CD14-positive monocyte (primary cell): ENCODE results near the gene TMEM184C. TPM values are rescaled to one million over a fixed set of nuclear protein-coding genes. Genes with fewer than 3 reads are reported as not detected.

ENCODE experiments used
- DNase-seq, 3 donors: peaks; one replicate each; pipeline ENCODE4 v3.0.0-alpha.2; 2011 to 2022
- H2AFZ ChIP-seq: 2 replicates; pipeline ENCODE4 v1.6.0; 2012; ENCODE audit warnings: mild to moderate bottlenecking, low read depth, low read length, inconsistent platforms; ENCODE audit not compliant: insufficient read depth, poor library complexity, severe bottlenecking
- H3K27ac ChIP-seq, 2 donors: 1 replicate in 1 of 2; 2 replicates in 1 of 2; pipeline ENCODE4 v1.5.1; 2012 to 2013; ENCODE audit warnings: low read length in 2 of 2, control low read depth in 1 of 2, inconsistent platforms in 1 of 2, low read depth in 1 of 2, mild to moderate bottlenecking in 1 of 2
- H3K27me3 ChIP-seq, 2 donors: one replicate each; pipeline versions ENCODE4 v1.6.0 to v1.6.1; 2011 to 2013; ENCODE audit warnings: low read length in 2 of 2; ENCODE audit not compliant: control insufficient read depth in 2 of 2, insufficient read depth in 2 of 2
- H3K36me3 ChIP-seq, 2 donors: replicated peaks in 1 of 2; 1 replicate in 1 of 2; 2 replicates in 1 of 2; pipeline versions ENCODE4 v1.5.1 to v1.6.1; 2012 to 2013; ENCODE audit warnings: low read length in 2 of 2, control low read depth in 1 of 2, inconsistent platforms in 1 of 2, mild to moderate bottlenecking in 1 of 2; ENCODE audit not compliant: insufficient read depth in 2 of 2, control insufficient read depth in 1 of 2
- H3K4me1 ChIP-seq, 2 donors: 1 replicate in 1 of 2; 2 replicates in 1 of 2; pipeline versions ENCODE4 v1.5.1 to v1.6.1; 2012 to 2013; ENCODE audit warnings: low read length in 2 of 2, control low read depth in 1 of 2, inconsistent platforms in 1 of 2, mild to moderate bottlenecking in 1 of 2, moderate library complexity in 1 of 2; ENCODE audit not compliant: insufficient read depth in 2 of 2, control insufficient read depth in 1 of 2
- H3K4me2 ChIP-seq: replicated peaks from 2 replicates; pipeline ENCODE3; 2012; ENCODE audit warnings: low read length, moderate library complexity, mild to moderate bottlenecking; ENCODE audit not compliant: poor library complexity, severe bottlenecking; ENCODE audit errors: extremely low read depth
- H3K4me3 ChIP-seq, 3 experiments: fragments of 200-600 bp in 1 of 3; sonication (generic) in 1 of 3; replicated peaks in 1 of 3; 1 replicate in 2 of 3; 2 replicates in 1 of 3; pipeline ENCODE4 v1.5.1; 2011 to 2013; ENCODE audit warnings: low read length in 3 of 3, mild to moderate bottlenecking in 3 of 3, control low read depth in 2 of 3, low read depth in 2 of 3, inconsistent platforms in 1 of 3, moderate library complexity in 1 of 3
- H3K79me2 ChIP-seq: 2 replicates; pipeline ENCODE4 v1.6.0; 2012; ENCODE audit warnings: mild to moderate bottlenecking, control low read depth, inconsistent platforms, low read length, moderate library complexity; ENCODE audit not compliant: insufficient read depth
- H3K9ac ChIP-seq: 2 replicates; pipeline ENCODE4 v1.6.0; 2017; ENCODE audit warnings: low read length, mild to moderate bottlenecking; ENCODE audit not compliant: insufficient read depth, poor library complexity, severe bottlenecking
- H3K9me3 ChIP-seq, 2 donors: replicated peaks in 1 of 2; 1 replicate in 1 of 2; 2 replicates in 1 of 2; pipeline versions ENCODE4 v1.5.1 to v1.6.1; 2012 to 2013; ENCODE audit warnings: low read length in 2 of 2, control low read depth in 1 of 2; ENCODE audit not compliant: control insufficient read depth in 1 of 2, insufficient read depth in 1 of 2
- H4K20me1 ChIP-seq: 2 replicates; pipeline ENCODE4 v1.6.0; 2012; ENCODE audit warnings: mild to moderate bottlenecking, low read length, control low read depth, moderate library complexity; ENCODE audit not compliant: insufficient read depth
- H3K27ac Mint-ChIP-seq, 7 donors: one replicate each; pipeline ENCODE4 v1.8.0; 2020; ENCODE audit warnings: mild to moderate bottlenecking in 7 of 7, mixed read lengths in 7 of 7, moderate library complexity in 6 of 7, inconsistent platforms in 2 of 7
- H3K27me3 Mint-ChIP-seq, 3 donors: one replicate each; pipeline ENCODE4 v1.8.0; 2021 to 2022; ENCODE audit warnings: low read depth in 3 of 3, mild to moderate bottlenecking in 3 of 3, mixed read lengths in 3 of 3, moderate library complexity in 3 of 3, inconsistent platforms in 1 of 3
- H3K36me3 Mint-ChIP-seq, 2 donors: one replicate each; pipeline ENCODE4 v1.8.0; 2020; ENCODE audit warnings: mixed read lengths in 2 of 2, inconsistent platforms in 1 of 2, mild to moderate bottlenecking in 1 of 2
- H3K4me1 Mint-ChIP-seq: one replicate; pipeline ENCODE4 v1.8.0; 2020; ENCODE audit warnings: mild to moderate bottlenecking, mixed read lengths
- H3K4me3 Mint-ChIP-seq, 2 donors: one replicate each; pipeline ENCODE4 v1.8.0; 2020; ENCODE audit warnings: mild to moderate bottlenecking in 2 of 2, mixed read lengths in 2 of 2, moderate library complexity in 1 of 2
- H3K9me3 Mint-ChIP-seq, 7 donors: one replicate each; pipeline ENCODE4 v1.8.0; 2020 to 2022; ENCODE audit warnings: mixed read lengths in 7 of 7, mild to moderate bottlenecking in 6 of 7, moderate library complexity in 6 of 7, inconsistent platforms in 2 of 7
- CTCF ChIP-seq: fragments of 200-600 bp; IDR thresholded peaks from one replicate; pipeline ENCODE4 v1.8.0; 2022; ENCODE audit warnings: antibody characterized with exemption, mild to moderate bottlenecking
- whole genome bisulfite sequencing: methylation state at CpG from one replicate; pipeline ENCODE4 v1.1.5; 2013; ENCODE audit warnings: missing lambda C conversion rate; ENCODE audit not compliant: insufficient coverage; 5-methylcytosine and 5-hydroxymethylcytosine counted together
- intact Hi-C, 2 donors: fragments of 100-400 bp; cut with micrococcal nuclease; formaldehyde crosslinking; loops; one replicate each; pipeline versions ENCODE4 v1.15.0 to v1.15.1; 2023
- polyA plus RNA-seq, 3 donors: library from polyadenylated mRNA; depleted of rRNA in 1 of 3; unstranded in 2 of 3; stranded (reverse) in 1 of 3; fragments of 300-500 nt in 2 of 3; fragments of >200 nt in 1 of 3; fragmentation: Illumina TruSeq in 2 of 3; gene quantifications; 1 replicate in 2 of 3; 2 replicates in 1 of 3; pipeline ENCODE4 v1.2.3, GENCODE V29; 2012 to 2021

TMEM184C gene
- polyA plus RNA-seq, 3 donors, result 7.5 to 36.4 (median 20.7) TPM

DNA sequence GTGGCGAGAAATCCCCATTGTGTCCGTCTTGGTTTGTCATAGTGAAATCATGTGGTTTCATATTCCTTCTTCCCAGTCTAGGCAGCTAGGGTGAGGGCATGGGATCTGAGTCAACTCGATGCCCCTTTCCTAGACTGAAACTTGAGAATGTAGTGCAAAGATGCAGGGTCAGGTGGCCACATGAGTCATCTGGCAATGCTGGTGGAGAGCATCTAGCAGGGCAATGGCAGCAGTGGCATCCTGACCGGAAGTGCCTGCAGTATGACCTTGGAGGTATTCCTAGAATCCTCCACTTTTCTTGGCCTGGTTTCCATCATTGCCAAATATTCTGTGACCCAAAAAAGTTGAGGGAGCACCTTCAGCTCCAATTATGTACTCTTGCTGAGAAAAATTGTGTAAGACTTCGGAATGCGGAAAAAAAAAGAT is 39.1 kb upstream of the TMEM184C start:
- Histone ChIP-seq H3K9ac (no peak overlapping the region), H3K79me2 (no peaks in the 10 kb centered on the region), H2AFZ (no peak overlapping the region), H3K27ac (no peak overlapping the region), H3K27me3 (no peaks in the 10 kb centered on the region), H4K20me1 (no peaks in the 10 kb centered on the region), H3K36me3 (no peaks in the 10 kb centered on the region), H3K4me2 (no peak overlapping the region), H3K4me1 (no peaks in the 10 kb centered on the region), H3K4me3 (no peak overlapping the region), H3K9me3 (no peaks in the 10 kb centered on the region)
- Mint-ChIP-seq H3K9me3 (peaks cover 0 to 6% (median 2%) of the 10 kb centered on the region in 7 donors), H3K27me3 (peaks cover 1 to 3% (median 2%) of the 10 kb centered on the region in 3 donors), H3K27ac (no peak overlapping the region), H3K4me3 (no peak overlapping the region), H3K4me1 (no peaks in the 10 kb centered on the region), H3K36me3 (no peaks in the 10 kb centered on the region)
- no peak for DNase-seq
- WGBS, result 100% methylated on average over 2 of the region's 6 CpGs
- intact Hi-C loops, result no loop called here
- TF ChIP-seq CTCF, result no peak

- no peak overlapping the region for H3K4me2 ChIP-seq
- H3K9me3 ChIP-seq, result no peaks in the 10 kb centered on the region
- Mint-ChIP-seq H3K4me1 (no peaks in the 10 kb centered on the region), H3K27me3 (peaks cover 1 to 4% (median 2%) of the 10 kb centered on the region in 3 donors), H3K9me3 (peaks cover 0 to 6% (median 2%) of the 10 kb centered on the region in 7 donors), H3K27ac (no peak overlapping the region), H3K4me3 (no peak overlapping the region), H3K36me3 (no peaks in the 10 kb centered on the region)
- no peaks in the 10 kb centered on the region for H3K79me2 ChIP-seq
- no peak for TF ChIP-seq CTCF
- DNase-seq, result no peak
- no peaks in the 10 kb centered on the region for H4K20me1 ChIP-seq
- intact Hi-C loops, result no loop called here
- no peak overlapping the region for H3K4me3 ChIP-seq
- no peaks in the 10 kb centered on the region for H3K4me1 ChIP-seq
- no peaks in the 10 kb centered on the region for H3K36me3 ChIP-seq
- WGBS, result no CpG with 5 or more reads among the region's 3 CpGs
- no peak overlapping the region for H3K9ac ChIP-seq
- H3K27ac ChIP-seq, result no peak overlapping the region
- H3K27me3 ChIP-seq, result no peaks in the 10 kb centered on the region
- no peak overlapping the region for H2AFZ ChIP-seq
These were observed 38.6 kb upstream of the TMEM184C start for GRCh38 chr4:147578593-147578992.
